ENCODE data around the gene FHL3. TPM values are rescaled to one million over a fixed set of nuclear protein-coding genes. Genes with fewer than 3 reads are reported as not detected.

Gene FHL3
- total and polyA plus RNA-seq, 2 of the 4 experiments (the other 2 are of a cell fraction) = 11.5 to 27.1 TPM

DNA sequence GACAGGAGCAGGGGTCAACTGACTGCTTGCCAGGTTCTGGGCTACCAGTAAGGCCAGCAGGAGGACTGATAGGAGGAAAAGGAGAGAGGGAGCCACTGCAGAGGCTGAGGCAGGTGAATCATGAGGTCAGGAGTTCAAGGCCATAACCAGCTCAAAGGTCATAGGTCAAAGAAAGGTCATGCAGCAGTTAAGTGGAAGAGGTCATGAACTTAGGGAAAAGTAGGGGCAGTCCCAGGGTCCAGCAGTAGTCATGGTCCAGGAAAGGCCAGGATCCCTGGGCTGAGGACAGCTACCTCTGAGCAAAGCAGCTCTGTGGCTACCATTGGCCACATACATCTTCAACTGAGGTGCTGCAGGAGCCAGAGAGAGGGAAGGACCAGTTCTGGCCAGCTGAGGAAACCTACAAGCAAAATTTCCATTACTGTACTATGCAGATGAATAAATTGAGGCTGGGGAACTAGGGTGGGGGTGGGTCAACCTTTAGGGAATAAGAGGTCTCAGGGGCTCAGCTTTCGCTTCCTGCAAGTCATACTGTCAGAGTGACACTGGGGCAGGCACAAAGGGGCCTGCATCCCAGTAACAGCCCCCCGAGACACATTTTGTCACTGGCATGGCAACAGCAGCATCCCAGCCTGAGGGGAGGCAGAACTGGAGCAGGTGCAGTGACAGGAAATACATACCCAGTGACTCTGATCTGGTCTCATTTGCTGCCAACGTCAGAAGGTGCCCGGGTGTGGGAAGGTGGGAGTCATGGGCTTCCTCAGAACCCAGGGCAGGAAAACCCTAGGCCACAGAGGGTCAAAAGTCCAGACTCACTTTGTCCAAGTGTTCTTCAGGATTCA, 53.3 kb downstream of the FHL3 start:
- Histone ChIP-seq H3K14ac (replicated peaks; ENCODE audit: low read depth, low read length) (no peak overlapping the region), H3K4me1 (ENCODE audit: control insufficient read depth, insufficient read depth, low read length) (no peaks in the 10 kb centered on the region), H2AK5ac (ENCODE audit: low read depth, low read length) (no peak overlapping the region; the same call in 1 of the 2 replicates), H3K9me1 (ENCODE audit: insufficient read depth, low read length) (peaks cover 10% of the 10 kb centered on the region), H3K79me1 (ENCODE audit: low read depth in 1 of 2, low read length in 2 of 2) (peaks cover 0 to 7% of the 10 kb centered on the region in 2 experiments; a peak in 1 of 4 replicates), H3K27ac (ENCODE audit: insufficient read depth, low read length) (no peak overlapping the region), H3K36me3 (ENCODE audit: control insufficient read depth, insufficient read depth, low read length) (peaks cover 12% of the 10 kb centered on the region), H3K9me3 (ENCODE audit: control insufficient read depth, insufficient read depth, low read length) (no peaks in the 10 kb centered on the region), H4K8ac (ENCODE audit: low read depth in 2 of 2, low read length in 2 of 2) (no peak overlapping the region), H3K27me3 (ENCODE audit: control insufficient read depth, insufficient read depth, low read length) (no peaks in the 10 kb centered on the region), H3K18ac (ENCODE audit: low read depth, low read length) (no peak overlapping the region), H4K91ac (ENCODE audit: insufficient read depth, low read depth, low read length) (no peak overlapping the region), H4K5ac (ENCODE audit: low read depth, low read length) (no peak overlapping the region), H2BK5ac (ENCODE audit: low read depth, low read length, poor library complexity, severe bottlenecking) (no peak overlapping the region), H3K9ac (ENCODE audit: low read depth, low read length) (no peak overlapping the region), H2BK15ac (ENCODE audit: low read depth, low read length) (no peak overlapping the region), H3K23ac (ENCODE audit: low read depth, low read length) (no peak overlapping the region), H2BK20ac (ENCODE audit: low read depth, low read length) (no peak overlapping the region), H3K4ac (ENCODE audit: low read depth, low read length) (no peak overlapping the region), H2AK9ac (replicated peaks; ENCODE audit: low read depth, low read length, poor library complexity) (no peak overlapping the region), H4K20me1 (ENCODE audit: insufficient read depth, low read length) (no peaks in the 10 kb centered on the region), H3K4me3 (ENCODE audit: insufficient read depth, low read depth, low read length) (no peak overlapping the region), H3K4me2 (ENCODE audit: low read depth, low read length) (no peak overlapping the region), H2BK120ac (ENCODE audit: low read depth, low read length) (no peak overlapping the region), H3K56ac (ENCODE audit: extremely low read depth, insufficient read depth, low read length) (no peak overlapping the region), H2AFZ (replicated peaks; ENCODE audit: low read length, poor library complexity) (no peak overlapping the region)
- intact Hi-C loops (cut with micrococcal nuclease) = no loop called here
- dilution Hi-C loops (cut with HindIII; ENCODE audit: low sequenced_read_pairs, unreplicated experiment) = no loop called here
- CTCF ChIA-PET = interaction anchor here (1.2 kb wide), 1 partner anchor 14 kb away, joined by 3 read pairs; no protein-coding TSS in a partner anchor
- ATAC-seq (ENCODE audit: low read depth) (no peak), DNase-seq (no peak)
- no peak for TF ChIP-seq NFE2L2 (IDR thresholded peaks at IDR 0.05; ENCODE audit: low read depth, low read length)
- TF ChIP-seq MXI1 (IDR thresholded peaks at IDR 0.05; ENCODE audit: borderline replicate concordance, low read depth, low read length) = no peak
- BruUV-seq (replicated peaks) = no TSS peak
- in situ Hi-C loops (cut with MboI; ENCODE audit: low sequenced_read_pairs) = no loop called here
- 90% methylated on average over 2 of the region's 4 CpGs; no CpG with 5 or more reads in 1 of the 2 experiments for WGBS, 2 experiments (ENCODE audit: extremely low coverage in 2 of 2, insufficient read length in 1 of 2)
- POLR2A ChIA-PET (ENCODE audit: unreplicated experiment) = no interaction called here

Data from IMR-90 (cell line).